Hematopoietic multipotent progenitor cell treated with erythropoietin and hydrocortisone succinate and interleukin-3 and kit ligand, for 6 days (in vitro differentiated cells): ENCODE measurements around the gene SMARCAL1.

ENCODE experiments used
- DNase-seq: peaks from one replicate; pipeline ENCODE4 v3.0.0-alpha.2; 2015

Gene SMARCAL1

GRCh38 chr2:216477283-216478035 lies 65.2 kb downstream of the SMARCAL1 start:
- no peak for DNase-seq

DNA sequence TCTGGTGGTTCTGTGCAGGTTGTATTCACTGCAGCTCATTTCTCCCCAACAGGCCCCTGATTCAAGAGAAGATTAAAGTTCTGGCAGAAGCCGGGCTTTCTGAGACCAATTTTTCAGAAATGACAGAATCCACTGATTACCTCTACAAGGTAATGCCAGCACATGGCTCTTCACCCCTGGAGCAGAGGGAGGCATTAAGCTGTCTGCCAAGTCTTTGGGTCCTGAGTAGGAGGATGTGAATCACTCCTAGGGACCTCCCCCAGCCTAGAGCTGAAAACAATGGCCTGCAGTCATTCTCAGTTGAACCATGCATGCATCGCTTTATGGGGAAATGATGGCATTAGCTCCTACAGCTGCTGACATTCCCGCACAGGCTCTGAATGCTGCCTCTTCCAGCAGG lies 65.9 kb downstream of the SMARCAL1 start:
- DNase-seq: no peak

DNA sequence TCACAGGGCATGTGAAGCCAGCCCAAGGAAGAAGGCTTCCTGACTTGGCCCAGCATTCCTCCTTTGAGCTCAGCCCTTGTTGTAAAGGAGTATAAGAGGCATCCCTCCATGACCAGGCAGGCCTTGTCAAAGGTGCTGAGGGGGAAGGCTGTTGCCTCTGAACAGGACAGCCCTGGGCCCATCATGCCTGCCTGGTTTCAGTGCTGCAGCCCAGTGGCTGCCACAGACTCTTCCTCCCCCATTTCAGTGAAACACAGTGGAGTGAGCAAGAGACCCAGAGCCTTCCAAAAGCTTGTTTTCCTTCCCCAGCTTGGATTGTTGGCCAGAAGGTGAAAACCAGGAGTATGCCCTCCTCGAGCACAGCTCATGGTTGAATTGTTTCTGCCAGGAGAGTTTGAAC lies 66.5 kb downstream of the SMARCAL1 start:
- no peak for DNase-seq

GRCh38 chr2:216480221-216480620 lies 67.9 kb downstream of the SMARCAL1 start:
- no peak for DNase-seq

- DNase-seq: no peak
Measured at GRCh38 chr2:216482640-216483039, 70.4 kb downstream of the SMARCAL1 start.

DNA sequence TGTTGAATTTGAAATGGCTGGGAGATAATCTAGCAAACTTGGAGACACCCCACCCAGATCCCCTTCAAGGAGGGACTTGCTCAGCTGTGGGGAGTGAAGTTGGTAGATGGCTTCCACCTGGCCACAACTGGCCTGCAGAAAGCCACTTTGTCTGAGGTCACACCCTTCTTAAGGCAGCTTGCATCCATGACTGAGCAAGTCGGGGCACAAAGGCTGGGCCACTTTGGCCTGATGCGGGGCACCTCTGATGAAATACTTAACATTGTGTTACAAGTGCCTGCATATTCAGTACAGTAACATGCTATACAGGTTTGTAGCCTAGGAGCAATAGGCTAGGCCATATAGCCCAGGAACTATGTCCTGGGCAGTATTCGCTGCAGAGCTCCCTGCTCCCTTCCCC lies 73.0 kb downstream of the SMARCAL1 start:
- DNase-seq: no peak

DNA sequence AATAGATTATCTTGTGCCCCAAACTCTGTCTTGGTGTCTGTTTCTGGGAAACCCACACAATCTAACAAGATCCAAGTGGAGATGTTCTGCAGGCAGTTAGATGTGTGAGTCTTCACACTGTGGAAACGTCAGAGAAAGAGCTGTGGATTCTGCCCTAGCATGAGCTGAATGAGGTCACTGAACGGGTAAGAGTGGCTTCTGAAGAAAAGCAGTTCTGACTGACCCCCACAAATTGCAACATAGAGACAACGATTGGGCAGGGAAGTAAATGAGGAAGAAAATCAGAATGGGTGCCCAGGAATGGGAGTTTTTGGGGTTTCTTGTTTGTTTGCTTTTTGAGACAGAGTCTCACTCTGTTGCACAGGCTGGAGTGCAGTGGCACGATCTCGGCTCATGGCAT lies 73.5 kb downstream of the SMARCAL1 start:
- DNase-seq: peak; percentile 44

DNA sequence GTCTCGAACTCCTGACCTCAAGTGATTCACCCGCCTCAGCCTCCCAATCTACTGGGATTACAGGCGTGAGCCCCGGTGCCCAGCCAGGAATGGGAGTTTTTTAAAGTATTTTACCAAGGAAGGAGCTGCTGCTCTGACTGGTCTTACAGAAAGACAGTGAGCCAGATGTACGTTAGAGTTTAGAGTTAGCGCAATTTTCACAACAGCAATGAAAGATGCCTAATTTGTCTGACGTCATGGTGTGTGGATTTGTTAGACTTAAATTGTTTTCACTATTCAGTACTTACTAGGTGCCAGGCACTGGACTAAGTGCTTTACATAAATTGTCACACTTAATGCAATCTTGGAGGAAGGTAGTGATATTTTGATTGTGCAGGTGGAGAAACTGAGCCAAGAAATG lies 74.0 kb downstream of the SMARCAL1 start:
- DNase-seq: no peak

- DNase-seq: peak; percentile 30
Measured at GRCh38 chr2:216486708-216487107, 74.4 kb downstream of the SMARCAL1 start.

- DNase-seq: peak; percentile 52
Measured at GRCh38 chr2:216490061-216490460, 77.8 kb downstream of the SMARCAL1 start.

DNA sequence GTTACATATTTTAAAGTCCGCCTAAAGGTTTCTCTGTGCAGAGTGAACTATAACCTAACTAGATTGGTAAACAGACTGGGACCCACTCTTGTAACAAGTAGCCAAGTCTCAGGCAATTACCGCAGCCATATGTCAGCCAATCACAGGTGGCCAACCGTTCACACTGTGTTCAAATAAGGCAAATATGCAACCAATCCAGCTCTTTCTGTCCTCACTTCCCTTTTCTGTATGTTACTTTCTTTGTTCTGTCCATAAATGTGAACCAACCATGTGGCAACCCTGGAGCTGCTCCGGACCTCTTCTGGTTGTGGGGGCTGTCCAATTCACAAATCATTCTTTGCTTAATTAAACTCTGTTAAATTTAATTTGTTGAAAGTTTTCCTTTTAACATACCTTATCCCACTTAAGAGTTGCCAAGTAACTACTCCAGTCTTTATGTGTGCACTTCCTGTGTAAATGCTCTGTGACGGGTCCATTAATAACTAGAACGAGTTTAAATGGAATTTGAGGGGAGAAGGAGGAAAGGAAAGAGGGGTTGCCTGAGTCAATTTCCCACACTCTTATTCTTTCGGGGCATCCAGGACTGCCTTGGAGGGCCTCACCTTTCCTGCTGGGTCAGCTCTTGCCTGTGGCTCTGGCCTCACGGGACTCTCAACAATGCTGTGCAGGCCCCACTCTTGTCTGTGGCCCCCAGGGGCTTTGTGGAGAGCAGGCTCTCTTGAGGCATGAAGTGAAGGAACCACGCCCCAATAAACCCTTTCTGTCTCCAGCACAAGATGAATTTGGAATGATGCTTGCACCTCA lies 79.7 kb downstream of the SMARCAL1 start:
- DNase-seq: peak; percentile 38

- no peak for DNase-seq
Measured at GRCh38 chr2:216492597-216493333, 80.5 kb downstream of the SMARCAL1 start.

DNA sequence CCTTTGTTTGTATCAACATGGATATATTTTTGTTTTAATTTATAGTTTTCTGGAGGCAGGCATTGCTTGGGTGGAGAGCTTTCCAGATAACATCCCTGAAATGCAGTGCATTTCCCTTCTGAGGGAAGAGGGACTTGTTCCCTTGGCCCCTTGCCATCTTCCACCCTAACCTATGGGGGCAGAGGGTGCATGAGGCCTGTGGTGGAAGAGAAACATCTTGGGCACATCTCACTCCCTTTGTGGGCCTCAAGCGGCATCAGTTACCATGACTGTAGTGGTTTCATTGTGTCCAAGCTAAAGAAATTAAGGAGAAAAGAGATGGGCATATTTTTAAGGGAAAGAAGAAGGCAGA lies 81.0 kb downstream of the SMARCAL1 start:
- no peak for DNase-seq

- DNase-seq: no peak
Measured at GRCh38 chr2:216495656-216496055, 83.4 kb downstream of the SMARCAL1 start.

- DNase-seq: no peak
Measured at GRCh38 chr2:216497382-216498069, 85.2 kb downstream of the SMARCAL1 start.

GRCh38 chr2:216498070-216498378 lies 85.7 kb downstream of the SMARCAL1 start:
- DNase-seq: no peak

- peak; percentile 99 for DNase-seq
Measured at GRCh38 chr2:216498379-216499352, 86.4 kb downstream of the SMARCAL1 start, which contains the start of gene RPL37A. RPL37A (plus strand) TSS chr2:216498844; CDS start chr2:216498875, 31 bp downstream.

DNA sequence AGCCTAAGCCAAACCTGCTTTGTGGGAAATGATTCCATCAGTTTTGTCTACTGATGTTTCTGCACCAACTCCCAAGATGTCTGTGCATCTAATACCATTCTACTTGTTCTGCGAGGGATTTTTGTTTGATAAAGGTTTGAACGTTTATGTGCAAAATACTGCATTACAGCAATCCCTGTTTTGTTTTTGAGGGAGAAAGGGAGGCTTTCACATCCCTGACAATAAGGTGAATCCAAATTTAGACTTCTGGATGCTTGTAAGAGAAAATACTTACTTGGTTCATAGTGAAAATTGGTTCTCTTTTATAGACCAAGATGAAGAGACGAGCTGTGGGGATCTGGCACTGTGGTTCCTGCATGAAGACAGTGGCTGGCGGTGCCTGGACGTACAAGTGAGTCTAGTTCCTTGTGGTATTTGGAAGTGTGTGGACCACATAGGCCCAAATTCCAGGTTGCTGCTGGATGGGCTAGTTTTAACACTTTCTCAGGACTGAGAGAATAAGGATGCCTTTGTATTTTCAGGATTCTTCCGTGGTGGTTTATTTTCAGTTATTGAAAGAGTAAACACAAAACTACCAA lies 87.4 kb downstream of the SMARCAL1 start:
- DNase-seq: peak; percentile 35

DNA sequence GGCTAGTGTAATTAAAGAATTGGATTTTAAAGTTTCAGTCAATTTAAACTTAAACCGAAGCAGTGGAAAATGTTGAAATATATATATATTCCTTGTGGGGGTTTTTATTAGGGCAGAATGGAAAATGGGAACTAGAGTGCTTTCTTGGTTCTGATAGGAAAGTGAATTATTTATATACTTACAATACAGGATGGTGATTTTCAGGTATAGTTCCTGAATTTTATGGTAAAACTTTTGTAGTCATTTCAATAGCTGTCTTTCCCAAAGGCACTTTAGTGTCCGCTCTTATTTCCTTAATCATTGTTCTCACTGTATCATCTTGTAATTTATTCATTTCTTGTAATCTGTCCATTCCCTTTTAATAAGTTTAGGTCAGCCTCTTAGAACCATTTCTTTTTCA lies 88.3 kb downstream of the SMARCAL1 start:
- no peak for DNase-seq

DNA sequence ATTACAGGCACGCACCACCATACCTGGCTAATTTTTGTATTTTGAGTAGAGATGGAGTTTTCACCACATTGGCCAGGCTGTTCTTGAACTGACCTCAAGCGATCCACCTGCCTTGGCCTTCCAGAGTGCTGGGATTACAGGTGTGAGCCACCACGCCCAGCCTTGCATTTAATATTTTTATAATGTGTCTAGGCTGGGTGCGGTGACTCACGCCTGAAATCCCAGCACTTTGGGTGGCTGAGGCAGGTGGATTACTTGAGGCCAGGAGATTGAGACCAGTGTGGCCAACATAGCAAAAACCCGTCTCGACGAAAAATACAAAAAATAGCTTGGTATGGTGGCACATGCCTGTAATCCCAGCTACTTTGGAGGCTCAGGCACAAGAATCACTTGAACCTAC lies 89.6 kb downstream of the SMARCAL1 start:
- no peak for DNase-seq

DNA sequence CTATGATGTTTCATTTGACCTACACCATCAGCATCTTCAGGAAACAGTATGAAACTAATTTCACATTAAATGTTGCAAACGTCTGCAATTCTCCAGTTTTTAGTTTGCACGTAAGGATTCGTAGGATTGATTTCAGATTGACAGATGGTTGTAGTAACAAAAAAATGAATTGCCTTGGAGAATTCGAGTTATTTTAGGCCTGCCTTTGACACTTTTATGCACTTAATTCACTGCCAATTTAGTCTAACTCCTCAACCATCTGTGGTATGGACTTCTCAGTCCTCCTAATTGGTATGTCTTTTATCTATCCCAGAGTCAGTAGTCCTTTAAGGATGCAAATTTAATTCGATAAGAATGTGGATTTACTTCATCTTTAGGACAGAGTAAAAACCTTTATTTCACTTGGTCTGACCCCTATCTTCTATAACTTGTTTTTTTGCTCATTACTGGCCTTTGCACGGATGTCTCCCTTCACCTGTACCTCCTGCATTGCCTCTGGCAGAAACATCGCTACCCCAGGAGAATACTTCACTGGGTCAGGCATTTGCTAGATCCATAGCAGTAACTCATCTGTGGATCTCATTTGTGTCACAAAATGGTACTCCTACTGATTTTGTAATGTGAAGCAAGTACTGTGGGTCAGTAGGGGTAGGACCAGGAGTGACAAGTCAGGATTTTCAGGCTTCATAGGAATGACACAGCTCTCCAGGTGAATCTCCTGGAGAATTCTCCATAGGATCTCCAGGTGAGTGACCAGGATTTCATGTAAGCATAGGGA lies 90.3 kb downstream of the SMARCAL1 start:
- DNase-seq: no peak
